B cell (primary cell): Measurements from ENCODE around the gene LRRC8A.

Experiments
- CTCF ChIP-seq: fragments of 200-600 bp; IDR thresholded peaks from one replicate; pipeline ENCODE4 v1.8.0; 2022; ENCODE audit warnings: antibody characterized with exemption, mild to moderate bottlenecking
- EZH2 ChIP-seq: IDR thresholded peaks from 2 replicates; pipeline ENCODE4 v1.6.1; 2012; ENCODE audit warnings: borderline replicate concordance, low read depth, mild to moderate bottlenecking, moderate library complexity, low read length; ENCODE audit not compliant: insufficient read depth, poor library complexity, severe bottlenecking

- no peak for TF ChIP-seq CTCF
- TF ChIP-seq EZH2: no peak
Measured at GRCh38 chr9:128919402-128920089, 37.6 kb downstream of the LRRC8A start.
